Keratinocyte (primary cell): ENCODE data around the gene NCAPH2.

ENCODE experiments used
- CTCF ChIP-seq, 3 experiments: IDR thresholded peaks in 1 of 3; conservative IDR thresholded peaks in 1 of 3; optimal IDR thresholded peaks in 1 of 3; 2 replicates in 2 of 3; 3 replicates in 1 of 3; pipeline versions ENCODE3 to v1.5.1; 2011; ENCODE audit warnings: low read length in 3 of 3, mild to moderate bottlenecking in 3 of 3, moderate library complexity in 2 of 3, control low read depth in 1 of 3, inconsistent platforms in 1 of 3; ENCODE audit not compliant: insufficient read depth in 2 of 3; ENCODE audit errors: extremely low read depth in 1 of 3
- EZH2 ChIP-seq: IDR thresholded peaks from one replicate; pipeline ENCODE4 v1.6.1; 2012; ENCODE audit warnings: inconsistent platforms, mild to moderate bottlenecking, low read length, moderate library complexity

GRCh38 chr22:50483556-50483955 lies 24.5 kb upstream of the NCAPH2 start:
- TF ChIP-seq CTCF (optimal IDR thresholded peaks at IDR 0.05 in 1 of 3, IDR thresholded peaks at IDR 0.05 in 1 of 3, conservative IDR thresholded peaks at IDR 0.05 in 1 of 3; ENCODE audit: extremely low read depth in 1 of 3, insufficient read depth in 2 of 3, low read length in 3 of 3) (no peak), EZH2 (no peak)
